Measurements from ENCODE around the gene DDX1.

DDX1 gene

DNA sequence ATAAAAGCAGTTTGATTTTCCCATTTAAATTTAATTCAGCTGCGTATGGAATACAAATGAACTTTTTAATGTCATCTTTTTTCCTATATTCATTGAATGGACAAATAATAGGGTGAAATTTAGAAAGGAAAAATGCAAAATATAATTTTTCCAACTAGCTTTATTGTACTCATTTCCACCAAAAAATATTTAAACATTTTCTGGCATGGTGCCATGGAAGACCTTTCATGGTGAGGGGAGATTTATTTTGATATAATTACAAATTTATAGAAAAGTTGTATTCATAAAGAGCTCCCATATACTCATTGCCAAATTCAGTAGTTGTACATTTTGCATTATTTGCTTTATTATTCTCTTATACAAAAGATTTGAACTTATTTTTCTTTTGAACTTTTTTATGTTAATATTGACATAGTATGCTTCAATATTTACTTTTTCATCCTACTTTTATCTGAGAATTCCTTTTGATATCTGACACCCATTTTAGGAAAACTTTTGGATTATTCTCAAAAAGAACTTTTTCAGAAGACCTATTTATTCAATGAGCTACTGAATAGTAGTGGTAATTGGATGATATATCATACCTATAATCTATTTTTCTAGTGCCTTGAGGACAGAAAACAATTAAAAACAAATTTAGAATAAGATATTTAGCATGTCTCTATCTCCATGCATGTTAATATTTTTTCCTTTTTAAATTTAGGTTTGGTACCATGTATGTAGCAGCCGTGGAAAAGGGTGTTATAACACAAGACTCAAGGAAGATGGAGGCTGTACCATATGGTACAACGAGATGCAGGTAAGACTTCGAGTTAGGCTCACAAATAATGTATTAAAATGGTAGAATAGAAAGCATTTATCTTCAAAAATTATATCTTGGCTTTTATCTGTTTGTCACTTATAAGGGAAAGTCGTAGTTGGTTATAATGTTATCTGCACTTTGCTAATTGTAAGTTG lies 37.5 kb downstream of the DDX1 start:
- H3K4me3 ChIP-seq (ENCODE audit: low read depth, low read length), result no peak overlapping the region
- no peaks in the 10 kb centered on the region for H3K4me1 ChIP-seq (ENCODE audit: control insufficient read depth, insufficient read depth, low read length)
- no peak overlapping the region for H3K9ac ChIP-seq (ENCODE audit: low read depth, low read length)
- peaks cover 6% of the 10 kb centered on the region for H3K36me3 ChIP-seq (ENCODE audit: control insufficient read depth, insufficient read depth, low read length)
- H3K27me3 ChIP-seq (ENCODE audit: control insufficient read depth, insufficient read depth, low read length), result no peaks in the 10 kb centered on the region
- H3K9me3 ChIP-seq (ENCODE audit: control insufficient read depth, insufficient read depth, low read length), result no peaks in the 10 kb centered on the region

DNA sequence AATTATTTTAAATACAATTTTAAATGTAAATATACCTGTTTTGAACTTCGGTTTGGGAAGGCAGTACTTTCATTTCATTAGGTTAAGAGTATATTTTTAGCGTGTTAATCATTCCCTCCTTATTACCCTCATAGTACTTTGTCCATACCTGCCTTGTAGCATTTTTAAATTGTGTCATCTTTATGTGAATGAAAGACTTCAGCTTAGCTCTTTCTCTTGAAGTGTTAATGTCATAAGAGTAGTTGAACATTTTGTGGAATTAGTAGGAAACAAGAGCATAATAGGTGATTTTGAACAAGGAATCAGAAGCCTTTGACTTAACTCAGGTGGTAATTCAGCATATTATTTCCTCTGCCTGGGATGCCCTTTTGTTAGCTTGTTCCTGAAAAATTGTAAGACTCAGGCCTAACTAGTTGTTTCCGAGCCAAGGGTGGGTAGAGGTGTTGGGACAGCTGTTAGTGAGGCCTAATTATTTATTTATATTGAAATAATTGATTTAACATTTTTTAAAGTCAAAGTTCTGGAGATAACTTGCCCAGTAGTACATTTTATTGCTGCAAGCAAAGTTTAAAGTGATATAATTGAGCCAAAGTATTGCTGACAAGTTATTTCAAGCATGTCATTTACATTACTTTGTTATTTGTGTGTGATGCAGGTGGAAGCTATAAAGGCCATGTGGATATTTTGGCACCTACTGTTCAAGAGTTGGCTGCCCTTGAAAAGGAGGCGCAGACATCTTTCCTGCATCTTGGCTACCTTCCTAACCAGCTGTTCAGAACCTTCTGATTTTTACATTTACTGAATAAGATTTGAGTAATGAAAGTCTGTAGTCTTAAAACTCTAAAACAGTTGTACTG lies 38.7 kb downstream of the DDX1 start:
- peaks cover 3% of the 10 kb centered on the region for H3K36me3 ChIP-seq (ENCODE audit: control insufficient read depth, insufficient read depth, low read length)
- H3K4me3 ChIP-seq (ENCODE audit: low read depth, low read length), result no peak overlapping the region
- H3K9me3 ChIP-seq (ENCODE audit: control insufficient read depth, insufficient read depth, low read length), result no peaks in the 10 kb centered on the region
- H3K27me3 ChIP-seq (ENCODE audit: control insufficient read depth, insufficient read depth, low read length), result no peaks in the 10 kb centered on the region
- H3K4me1 ChIP-seq (ENCODE audit: control insufficient read depth, insufficient read depth, low read length), result no peaks in the 10 kb centered on the region
- no peak overlapping the region for H3K9ac ChIP-seq (ENCODE audit: low read depth, low read length)

DNA sequence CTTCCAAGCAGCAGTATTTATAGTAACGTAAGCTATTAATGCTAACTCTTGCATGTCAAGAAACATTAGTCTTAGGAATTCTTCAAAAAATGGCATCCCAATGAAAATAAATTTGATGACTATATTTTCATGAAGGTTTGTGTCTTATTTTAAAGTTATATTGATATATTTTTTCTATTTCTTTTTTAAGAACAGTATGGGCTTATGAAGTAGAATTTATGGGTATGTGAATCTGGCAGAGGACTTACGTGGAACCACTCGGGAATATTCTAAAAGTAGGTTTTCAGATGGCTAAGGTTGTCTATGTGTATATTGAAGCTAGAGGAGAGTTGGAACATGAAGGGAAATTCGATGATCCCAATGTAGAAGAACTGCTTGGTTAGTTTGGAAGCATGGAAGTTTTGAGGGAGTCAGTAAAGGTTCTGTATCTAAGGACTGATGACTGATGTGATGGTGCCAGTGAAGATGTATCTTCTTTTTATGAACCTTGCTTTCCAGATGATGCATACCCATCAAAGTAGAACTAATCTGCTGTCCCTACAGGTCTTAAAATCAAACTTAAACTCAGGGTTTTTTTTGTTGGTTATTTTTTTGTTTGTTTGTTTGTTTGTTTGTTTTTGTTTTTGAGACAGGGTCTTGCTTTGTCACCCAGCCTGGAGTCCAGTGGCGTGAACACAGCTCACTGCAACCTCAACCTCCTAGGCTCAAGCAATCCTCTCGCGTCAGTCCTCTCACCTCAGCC lies 39.5 kb downstream of the DDX1 start:
- no peak overlapping the region for H3K9ac ChIP-seq (ENCODE audit: low read depth, low read length)
- no peaks in the 10 kb centered on the region for H3K4me1 ChIP-seq (ENCODE audit: control insufficient read depth, insufficient read depth, low read length)
- H3K4me3 ChIP-seq (ENCODE audit: low read depth, low read length), result no peak overlapping the region
- no peaks in the 10 kb centered on the region for H3K27me3 ChIP-seq (ENCODE audit: control insufficient read depth, insufficient read depth, low read length)
- no peaks in the 10 kb centered on the region for H3K9me3 ChIP-seq (ENCODE audit: control insufficient read depth, insufficient read depth, low read length)
- H3K36me3 ChIP-seq (ENCODE audit: control insufficient read depth, insufficient read depth, low read length), result peaks cover 3% of the 10 kb centered on the region

DNA sequence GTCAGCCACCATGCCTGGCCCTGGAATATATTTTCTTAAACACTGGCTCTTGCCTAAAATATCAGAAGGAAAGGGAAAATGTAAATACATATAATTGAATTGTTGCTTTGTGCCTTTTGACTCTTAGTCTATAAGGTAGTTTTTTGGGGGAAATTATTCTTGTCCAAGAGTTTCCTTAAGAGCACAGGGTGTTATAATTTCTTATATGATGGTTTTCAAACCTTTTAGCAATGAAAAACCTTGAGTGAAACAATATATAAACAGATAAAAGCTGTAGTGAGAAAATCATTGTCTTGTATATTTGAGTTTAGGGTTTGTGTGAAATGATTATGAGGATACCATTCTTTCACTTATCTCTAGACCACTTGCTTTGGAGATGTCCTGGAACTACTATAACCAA lies 40.2 kb downstream of the DDX1 start:
- Histone ChIP-seq H3K4me3 (ENCODE audit: low read depth, low read length) (no peak overlapping the region), H3K27me3 (ENCODE audit: control insufficient read depth, insufficient read depth, low read length) (no peaks in the 10 kb centered on the region), H3K9ac (ENCODE audit: low read depth, low read length) (no peak overlapping the region), H3K9me3 (ENCODE audit: control insufficient read depth, insufficient read depth, low read length) (no peaks in the 10 kb centered on the region), H3K36me3 (ENCODE audit: control insufficient read depth, insufficient read depth, low read length) (peaks cover 3% of the 10 kb centered on the region), H3K4me1 (ENCODE audit: control insufficient read depth, insufficient read depth, low read length) (no peaks in the 10 kb centered on the region)

DNA sequence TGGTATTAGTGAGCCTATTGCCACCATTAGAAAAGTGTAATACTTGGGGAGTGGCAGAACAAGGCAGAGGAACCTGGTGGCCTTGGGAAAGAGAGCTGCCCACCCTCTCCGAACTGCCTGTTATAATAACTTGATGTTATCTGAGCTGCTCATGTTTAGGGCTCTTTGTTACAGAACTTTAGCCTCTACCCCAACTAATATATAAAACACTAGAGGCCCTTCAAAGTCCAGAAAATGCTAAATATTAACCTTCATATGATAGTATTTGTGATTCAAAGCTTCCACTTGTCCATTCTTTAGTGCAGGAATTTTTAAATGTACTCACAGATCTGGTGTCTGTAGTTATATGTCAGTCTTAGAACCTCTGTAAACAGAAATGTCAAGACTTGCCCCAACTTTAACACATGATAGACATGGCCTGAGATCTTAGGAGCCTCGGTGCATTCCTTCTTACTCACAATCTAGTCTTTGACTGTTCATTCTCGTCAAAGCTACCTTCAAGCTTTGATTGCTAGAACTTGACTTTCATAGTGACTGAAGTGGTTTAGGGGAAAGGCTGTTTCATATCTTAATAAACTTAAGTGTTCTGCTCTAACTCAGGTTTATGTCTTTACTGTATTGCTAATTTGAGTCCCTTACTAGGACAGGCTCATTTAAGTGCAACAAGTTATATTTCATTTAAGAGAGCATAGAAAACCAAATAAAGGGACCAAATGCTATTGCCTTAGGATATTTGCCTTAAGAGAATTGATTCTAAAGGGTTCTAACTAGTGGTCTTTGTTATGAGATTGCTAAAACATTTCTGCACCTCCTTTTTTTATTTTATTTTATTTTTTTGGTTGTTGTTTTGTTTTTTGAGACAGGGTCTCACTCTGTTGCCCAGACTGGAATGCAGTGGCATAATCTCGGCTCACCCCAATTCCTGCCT lies 41.6 kb downstream of the DDX1 start:
- Histone ChIP-seq H3K9me3 (ENCODE audit: control insufficient read depth, insufficient read depth, low read length) (no peaks in the 10 kb centered on the region), H3K27me3 (ENCODE audit: control insufficient read depth, insufficient read depth, low read length) (no peaks in the 10 kb centered on the region), H3K4me1 (ENCODE audit: control insufficient read depth, insufficient read depth, low read length) (no peaks in the 10 kb centered on the region), H3K4me3 (ENCODE audit: low read depth, low read length) (no peak overlapping the region), H3K36me3 (ENCODE audit: control insufficient read depth, insufficient read depth, low read length) (peaks cover 3% of the 10 kb centered on the region), H3K9ac (ENCODE audit: low read depth, low read length) (no peak overlapping the region)

DNA sequence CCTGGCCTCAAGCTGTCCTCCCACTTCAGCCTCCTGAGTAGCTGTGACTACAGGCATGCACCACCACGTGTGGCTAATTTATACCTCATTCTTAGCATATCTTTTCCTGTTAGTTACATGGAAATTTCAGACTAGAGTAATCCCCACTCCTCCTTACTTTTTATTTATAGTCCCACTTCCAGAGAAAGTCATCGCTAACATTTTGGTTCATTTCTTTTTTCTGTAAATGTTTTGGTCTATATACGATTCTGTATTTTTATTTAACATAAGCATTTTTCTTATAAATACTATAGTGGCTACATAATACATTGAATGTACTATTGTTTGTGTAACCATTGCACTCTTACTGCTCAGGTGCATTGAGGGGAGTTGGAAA lies 42.3 kb downstream of the DDX1 start:
- peaks cover 3% of the 10 kb centered on the region for H3K36me3 ChIP-seq (ENCODE audit: control insufficient read depth, insufficient read depth, low read length)

DNA sequence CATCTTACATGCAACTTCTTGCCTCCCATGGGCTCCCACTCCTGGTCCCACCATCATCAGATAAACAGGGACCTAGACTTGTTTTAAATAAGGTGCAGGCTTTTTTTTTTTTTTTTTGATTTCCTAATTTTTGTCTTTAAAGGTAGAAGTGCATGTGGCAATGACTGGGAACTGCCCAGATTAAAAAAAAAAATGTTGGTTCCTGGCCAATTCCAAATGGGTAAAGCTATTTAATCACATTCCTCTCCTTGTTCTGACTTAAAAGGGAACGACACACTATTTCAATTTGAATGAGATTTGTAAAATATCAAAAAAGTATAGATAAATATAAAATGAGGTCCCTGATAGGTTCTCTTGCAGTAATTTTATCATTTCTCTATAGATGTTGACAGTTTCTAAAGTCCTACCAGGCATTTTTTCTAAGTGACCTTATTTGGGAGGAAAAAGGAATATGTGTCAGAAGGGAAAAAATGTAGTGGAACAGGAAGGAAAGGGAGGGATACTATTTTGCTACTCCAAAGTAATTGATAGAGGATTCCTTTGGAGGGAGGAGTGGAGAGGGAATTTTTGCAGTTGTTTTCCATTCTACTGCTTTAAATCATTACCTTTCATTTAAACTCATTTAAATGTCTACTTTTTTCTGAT lies 43.3 kb downstream of the DDX1 start:
- H3K9ac ChIP-seq (ENCODE audit: low read depth, low read length), result no peak overlapping the region
- H3K9me3 ChIP-seq (ENCODE audit: control insufficient read depth, insufficient read depth, low read length), result no peaks in the 10 kb centered on the region
- H3K36me3 ChIP-seq (ENCODE audit: control insufficient read depth, insufficient read depth, low read length), result no peaks in the 10 kb centered on the region
- no peak overlapping the region for H3K4me3 ChIP-seq (ENCODE audit: low read depth, low read length)
- no peaks in the 10 kb centered on the region for H3K4me1 ChIP-seq (ENCODE audit: control insufficient read depth, insufficient read depth, low read length)
- H3K27me3 ChIP-seq (ENCODE audit: control insufficient read depth, insufficient read depth, low read length), result no peaks in the 10 kb centered on the region

More for the DNA sequence above, 42.3 kb downstream of the DDX1 start:
- Histone ChIP-seq H3K9me3 (ENCODE audit: control insufficient read depth, insufficient read depth, low read length) (no peaks in the 10 kb centered on the region), H3K27me3 (ENCODE audit: control insufficient read depth, insufficient read depth, low read length) (no peaks in the 10 kb centered on the region), H3K9ac (ENCODE audit: low read depth, low read length) (no peak overlapping the region), H3K4me3 (ENCODE audit: low read depth, low read length) (no peak overlapping the region), H3K4me1 (ENCODE audit: control insufficient read depth, insufficient read depth, low read length) (no peaks in the 10 kb centered on the region)

DNA sequence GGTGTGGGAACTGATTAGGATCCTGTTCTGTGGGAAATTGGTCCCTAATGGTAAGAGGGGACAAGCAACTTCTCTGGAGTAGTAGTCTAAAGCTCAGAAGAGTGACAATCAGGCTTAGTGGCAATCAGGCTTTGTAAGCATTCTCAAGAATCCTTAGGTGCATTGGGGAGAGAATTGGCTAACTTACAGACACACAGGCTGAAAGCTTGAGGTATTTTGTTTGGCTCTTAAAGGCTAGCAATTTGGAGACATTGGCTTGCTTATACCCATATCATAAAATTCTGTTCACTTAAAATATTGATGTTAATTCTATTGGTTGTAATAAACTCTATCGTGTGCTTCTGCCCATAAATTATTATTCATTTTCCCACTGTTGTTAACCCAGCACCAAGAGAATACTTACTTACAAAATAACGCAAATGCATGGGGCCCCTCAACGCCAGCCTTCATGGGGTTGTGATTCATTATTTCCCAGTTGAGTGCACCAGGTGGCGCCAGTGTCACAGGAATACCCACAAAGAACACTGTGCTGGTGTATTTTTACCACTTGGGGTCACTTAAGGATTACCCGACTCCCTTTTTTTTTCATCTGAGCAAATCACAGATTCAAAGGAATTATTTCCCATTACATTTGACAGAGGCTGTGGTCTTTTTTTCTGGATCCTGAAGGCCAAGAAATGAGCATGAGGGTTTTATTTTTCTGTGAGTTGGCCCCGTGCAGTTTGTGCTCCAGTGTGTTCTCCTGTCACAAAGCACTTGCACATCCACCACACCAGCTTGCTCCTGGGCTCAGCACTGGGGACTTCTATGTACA lies 45.5 kb downstream of the DDX1 start:
- no peaks in the 10 kb centered on the region for H3K9me3 ChIP-seq (ENCODE audit: control insufficient read depth, insufficient read depth, low read length)
- H3K4me3 ChIP-seq (ENCODE audit: low read depth, low read length), result no peak overlapping the region
- no peaks in the 10 kb centered on the region for H3K4me1 ChIP-seq (ENCODE audit: control insufficient read depth, insufficient read depth, low read length)
- H3K36me3 ChIP-seq (ENCODE audit: control insufficient read depth, insufficient read depth, low read length), result no peaks in the 10 kb centered on the region
- H3K27me3 ChIP-seq (ENCODE audit: control insufficient read depth, insufficient read depth, low read length), result no peaks in the 10 kb centered on the region
- no peak overlapping the region for H3K9ac ChIP-seq (ENCODE audit: low read depth, low read length)

DNA sequence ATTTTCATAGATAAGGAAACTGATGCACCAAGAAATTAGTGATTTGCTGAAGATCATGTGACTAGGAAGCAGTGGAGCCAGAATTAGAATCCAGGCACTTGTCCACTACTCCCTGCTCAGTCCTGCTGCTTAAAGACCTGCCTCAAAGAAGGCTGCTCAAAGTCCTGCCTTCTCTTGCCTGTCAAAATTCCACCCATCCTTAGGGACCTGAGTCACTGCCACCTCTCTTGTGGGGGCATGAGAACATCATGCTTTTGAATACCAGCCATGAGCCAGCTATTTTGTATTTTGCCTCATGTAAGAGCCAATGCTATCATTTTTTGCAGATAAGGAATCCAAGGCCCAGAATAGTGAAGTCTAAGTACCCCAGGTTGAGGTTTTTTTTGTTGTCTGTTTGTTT lies 47.1 kb downstream of the DDX1 start:
- Histone ChIP-seq H3K27me3 (ENCODE audit: control insufficient read depth, insufficient read depth, low read length) (no peaks in the 10 kb centered on the region), H3K36me3 (ENCODE audit: control insufficient read depth, insufficient read depth, low read length) (no peaks in the 10 kb centered on the region), H3K4me3 (ENCODE audit: low read depth, low read length) (no peak overlapping the region), H3K9me3 (ENCODE audit: control insufficient read depth, insufficient read depth, low read length) (no peaks in the 10 kb centered on the region), H3K4me1 (ENCODE audit: control insufficient read depth, insufficient read depth, low read length) (no peaks in the 10 kb centered on the region), H3K9ac (ENCODE audit: low read depth, low read length) (no peak overlapping the region)
